Measurements from ENCODE around the gene JTB. TPM values are rescaled to one million over a fixed set of nuclear protein-coding genes. Genes with fewer than 3 reads are reported as not detected.

Gene JTB
- total RNA-seq, 1 experiment from 2014 or later = 123 TPM

DNA sequence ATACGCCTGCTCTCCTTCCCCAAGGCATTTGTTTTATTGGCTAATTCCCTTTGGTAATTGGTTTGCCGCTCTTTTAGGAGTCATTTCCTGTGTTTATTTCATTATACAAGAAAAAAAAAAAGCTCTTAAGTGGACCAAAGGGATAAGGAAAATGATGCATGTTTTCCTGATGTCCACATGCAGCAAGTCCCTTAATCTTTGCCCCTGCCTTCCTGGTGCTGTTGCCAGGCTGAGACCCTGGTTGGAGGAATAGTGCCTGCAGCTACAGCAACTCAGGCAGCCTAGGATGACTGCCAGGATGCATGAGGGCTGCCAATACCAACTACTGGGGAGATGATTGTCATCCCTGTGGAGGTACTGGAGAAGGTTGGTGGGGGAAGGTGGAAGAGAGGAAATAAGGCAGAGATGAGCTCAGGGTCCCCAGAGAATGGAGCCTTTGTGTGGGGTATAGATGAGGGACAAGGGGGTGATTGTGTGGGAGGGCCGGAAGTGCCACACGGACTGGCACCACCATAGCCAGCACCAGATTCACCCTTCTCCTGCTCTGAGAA is 48.6 kb downstream of the JTB start:
- ChIA-PET RAD21 (ENCODE audit: low non-redundant PET in 1 of 2, low total read pairs in 2 of 2, uncharacterized antibody in 2 of 2, unreplicated experiment in 2 of 2) (no interaction called here), POLR2A (no interaction called here), CTCF (interaction anchor here (1.4 kb wide), 1 partner anchor 17 kb away, joined by 5 read pairs; the partner anchor contains the start of gene DENND4B)
- Histone ChIP-seq H3K4me3 (replicated peaks in 1 of 2; ENCODE audit: low read depth in 1 of 2, low read length in 2 of 2) (no peak overlapping the region), H3K79me2 (ENCODE audit: insufficient read depth, low read length) (no peaks in the 10 kb centered on the region), H3K4me1 (ENCODE audit: control insufficient read depth in 1 of 2, insufficient read depth in 2 of 2, low read length in 2 of 2) (peaks cover 8% of the 10 kb centered on the region in 2 experiments; a peak in 3 of 4 replicates), H3K9ac (ENCODE audit: low read length) (no peak overlapping the region), H2AFZ (ENCODE audit: low read depth, low read length, poor library complexity, severe bottlenecking) (no peak overlapping the region), H3K9me3 (ENCODE audit: control insufficient read depth in 1 of 2, insufficient read depth in 1 of 2, low read depth in 1 of 2, low read length in 2 of 2) (no peaks in the 10 kb centered on the region), H3K27me3 (ENCODE audit: insufficient read depth, low read length) (no peaks in the 10 kb centered on the region), H3K27ac (ENCODE audit: low read depth, low read length) (no peak overlapping the region), H3K4me2 (ENCODE audit: low read length) (no peak overlapping the region), H3K9me2 (ENCODE audit: insufficient read depth) (no peaks in the 10 kb centered on the region), H3K36me3 (ENCODE audit: control insufficient read depth in 1 of 2, insufficient read depth in 2 of 2, low read length in 2 of 2) (peaks cover 5 to 11% of the 10 kb centered on the region in 2 experiments; a peak in 2 of 4 replicates), H4K20me1 (ENCODE audit: insufficient read depth) (no peaks in the 10 kb centered on the region)
- ATAC-seq (no peak), DNase-seq (ENCODE audit: low read depth, low spot score) (no peak)
- no TSS peak for BruUV-seq (replicated peaks)
- TF ChIP-seq JUND (IDR thresholded peaks at IDR 0.05) (no peak), SIN3A (IDR thresholded peaks at IDR 0.05; ENCODE audit: low read depth) (no peak), EZH2 (IDR thresholded peaks at IDR 0.05) (no peak), TCF7L2 (IDR thresholded peaks at IDR 0.05; ENCODE audit: borderline replicate concordance, extremely low read depth, insufficient read depth, insufficient read length) (no peak), EZH2phosphoT487 (IDR thresholded peaks at IDR 0.05; ENCODE audit: borderline replicate concordance) (no peak), POLR2A (IDR thresholded peaks at IDR 0.05; ENCODE audit: borderline replicate concordance, extremely low read depth, insufficient read depth, insufficient read length) (no peak), SP1 (IDR thresholded peaks at IDR 0.05; ENCODE audit: low read depth) (no peak), ZFX (IDR thresholded peaks at IDR 0.05) (no peak), YY1 (IDR thresholded peaks at IDR 0.05; ENCODE audit: extremely low read depth, insufficient replicate concordance, low read depth, low read length) (no peak), CEBPB (IDR thresholded peaks at IDR 0.05; ENCODE audit: low read depth) (no peak), RAD21 (IDR thresholded peaks at IDR 0.05; ENCODE audit: low read depth) (no peak), CBX3 (IDR thresholded peaks at IDR 0.05; ENCODE audit: low read depth) (no peak), ZNF274 (IDR thresholded peaks at IDR 0.05; ENCODE audit: low read depth, low read length) (no peak), EGR1 (IDR thresholded peaks at IDR 0.05; ENCODE audit: low read depth) (no peak), FOSL1 (IDR thresholded peaks at IDR 0.05; ENCODE audit: low read depth) (no peak)
- TF ChIP-seq, protein P1, sequence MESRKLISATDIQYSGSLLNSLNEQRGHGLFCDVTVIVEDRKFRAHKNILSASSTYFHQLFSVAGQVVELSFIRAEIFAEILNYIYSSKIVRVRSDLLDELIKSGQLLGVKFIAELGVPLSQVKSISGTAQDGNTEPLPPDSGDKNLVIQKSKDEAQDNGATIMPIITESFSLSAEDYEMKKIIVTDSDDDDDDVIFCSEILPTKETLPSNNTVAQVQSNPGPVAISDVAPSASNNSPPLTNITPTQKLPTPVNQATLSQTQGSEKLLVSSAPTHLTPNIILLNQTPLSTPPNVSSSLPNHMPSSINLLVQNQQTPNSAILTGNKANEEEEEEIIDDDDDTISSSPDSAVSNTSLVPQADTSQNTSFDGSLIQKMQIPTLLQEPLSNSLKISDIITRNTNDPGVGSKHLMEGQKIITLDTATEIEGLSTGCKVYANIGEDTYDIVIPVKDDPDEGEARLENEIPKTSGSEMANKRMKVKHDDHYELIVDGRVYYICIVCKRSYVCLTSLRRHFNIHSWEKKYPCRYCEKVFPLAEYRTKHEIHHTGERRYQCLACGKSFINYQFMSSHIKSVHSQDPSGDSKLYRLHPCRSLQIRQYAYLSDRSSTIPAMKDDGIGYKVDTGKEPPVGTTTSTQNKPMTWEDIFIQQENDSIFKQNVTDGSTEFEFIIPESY (IDR thresholded peaks at IDR 0.05; ENCODE audit: extremely low read depth, insufficient replicate concordance, low read length) = no peak
- TF ChIP-seq, protein P2, sequence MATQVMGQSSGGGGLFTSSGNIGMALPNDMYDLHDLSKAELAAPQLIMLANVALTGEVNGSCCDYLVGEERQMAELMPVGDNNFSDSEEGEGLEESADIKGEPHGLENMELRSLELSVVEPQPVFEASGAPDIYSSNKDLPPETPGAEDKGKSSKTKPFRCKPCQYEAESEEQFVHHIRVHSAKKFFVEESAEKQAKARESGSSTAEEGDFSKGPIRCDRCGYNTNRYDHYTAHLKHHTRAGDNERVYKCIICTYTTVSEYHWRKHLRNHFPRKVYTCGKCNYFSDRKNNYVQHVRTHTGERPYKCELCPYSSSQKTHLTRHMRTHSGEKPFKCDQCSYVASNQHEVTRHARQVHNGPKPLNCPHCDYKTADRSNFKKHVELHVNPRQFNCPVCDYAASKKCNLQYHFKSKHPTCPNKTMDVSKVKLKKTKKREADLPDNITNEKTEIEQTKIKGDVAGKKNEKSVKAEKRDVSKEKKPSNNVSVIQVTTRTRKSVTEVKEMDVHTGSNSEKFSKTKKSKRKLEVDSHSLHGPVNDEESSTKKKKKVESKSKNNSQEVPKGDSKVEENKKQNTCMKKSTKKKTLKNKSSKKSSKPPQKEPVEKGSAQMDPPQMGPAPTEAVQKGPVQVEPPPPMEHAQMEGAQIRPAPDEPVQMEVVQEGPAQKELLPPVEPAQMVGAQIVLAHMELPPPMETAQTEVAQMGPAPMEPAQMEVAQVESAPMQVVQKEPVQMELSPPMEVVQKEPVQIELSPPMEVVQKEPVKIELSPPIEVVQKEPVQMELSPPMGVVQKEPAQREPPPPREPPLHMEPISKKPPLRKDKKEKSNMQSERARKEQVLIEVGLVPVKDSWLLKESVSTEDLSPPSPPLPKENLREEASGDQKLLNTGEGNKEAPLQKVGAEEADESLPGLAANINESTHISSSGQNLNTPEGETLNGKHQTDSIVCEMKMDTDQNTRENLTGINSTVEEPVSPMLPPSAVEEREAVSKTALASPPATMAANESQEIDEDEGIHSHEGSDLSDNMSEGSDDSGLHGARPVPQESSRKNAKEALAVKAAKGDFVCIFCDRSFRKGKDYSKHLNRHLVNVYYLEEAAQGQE (IDR thresholded peaks at IDR 0.05; ENCODE audit: low read depth) = no peak
- intact Hi-C loops (cut with micrococcal nuclease) = no loop called here

Measured in HCT116 (cell line).